Measurements from ENCODE around the gene LPIN1. TPM values are rescaled to one million over a fixed set of nuclear protein-coding genes. Genes with fewer than 3 reads are reported as not detected.
"Not testable (repeated sequence)": the region's sequence is repeated elsewhere in the genome, so short reads cannot be mapped to it uniquely, and the experiment has no call there.

LPIN1 gene
- total RNA-seq, 1 experiment from 2014 or later: 38.5 TPM

- DNase-seq (ENCODE audit: low read depth): no peak
Observed at GRCh38 chr2:11810237-11810977, 64.0 kb downstream of the LPIN1 start.

GRCh38 chr2:11811036-11811654 is 64.7 kb downstream of the LPIN1 start:
- DNase-seq (ENCODE audit: low read depth): no peak

GRCh38 chr2:11812466-11813248 is 66.2 kb downstream of the LPIN1 start:
- no peak for DNase-seq (ENCODE audit: low read depth)

GRCh38 chr2:11813345-11813744 is 66.9 kb downstream of the LPIN1 start:
- not testable (repeated sequence) for DNase-seq (ENCODE audit: low read depth)

- no peak for DNase-seq (ENCODE audit: low read depth)
Observed at GRCh38 chr2:11813951-11814350, 67.5 kb downstream of the LPIN1 start.

GRCh38 chr2:11814979-11815510 is 68.6 kb downstream of the LPIN1 start:
- no peak for DNase-seq (ENCODE audit: low read depth)

GRCh38 chr2:11816935-11817334 is 70.5 kb downstream of the LPIN1 start:
- not testable (repeated sequence) for DNase-seq (ENCODE audit: low read depth)

GRCh38 chr2:11819235-11819729 is 72.8 kb downstream of the LPIN1 start:
- no peak for DNase-seq (ENCODE audit: low read depth)

GRCh38 chr2:11820650-11821049 is 74.2 kb downstream of the LPIN1 start:
- DNase-seq (ENCODE audit: low read depth): no peak

- DNase-seq (ENCODE audit: low read depth): no peak
Observed at GRCh38 chr2:11821705-11822104, 75.3 kb downstream of the LPIN1 start.

GRCh38 chr2:11822359-11822745 is 75.9 kb downstream of the LPIN1 start:
- DNase-seq (ENCODE audit: low read depth): not testable (repeated sequence)

- DNase-seq (ENCODE audit: low read depth): no peak
Observed at GRCh38 chr2:11822746-11823451, 76.5 kb downstream of the LPIN1 start.

GRCh38 chr2:11824901-11825828 is 78.7 kb downstream of the LPIN1 start:
- no peak for DNase-seq (ENCODE audit: low read depth)

- no peak for DNase-seq (ENCODE audit: low read depth)
Observed at GRCh38 chr2:11827547-11827946, 81.1 kb downstream of the LPIN1 start.

- DNase-seq (ENCODE audit: low read depth): no peak
Observed at GRCh38 chr2:11828933-11829323, 82.5 kb downstream of the LPIN1 start.

GRCh38 chr2:11829324-11829946 is 83.0 kb downstream of the LPIN1 start:
- DNase-seq (ENCODE audit: low read depth): peak; percentile 84

- peak; percentile 99 for DNase-seq (ENCODE audit: low read depth)
Observed at GRCh38 chr2:11829947-11830707, 83.7 kb downstream of the LPIN1 start.

- DNase-seq (ENCODE audit: low read depth): no peak
Observed at GRCh38 chr2:11830708-11831301, 84.4 kb downstream of the LPIN1 start.
